RWPE1 (cell line): ENCODE measurements around the gene CIC.

Source experiments
- CTCF ChIA-PET: fragments of 350-600 bp; sonication (Branson Sonifier 250); formaldehyde crosslinking; extraction: SDS; loops from one replicate; lab custom pipeline; 2021; lab: Yijun Ruan, JAX
- POLR2A ChIA-PET: fragments of 400-600 bp; formaldehyde crosslinking; extraction: SDS; loops from one replicate; lab custom pipeline; 2020; ENCODE audit warnings: antibody characterized with exemption; ENCODE audit not compliant: low non-redundant PET; lab: Yijun Ruan, JAX
- DNase-seq: peaks from one replicate; pipeline ENCODE4 v3.0.0; 2012; ENCODE audit warnings: low spot score
- H3K27ac ChIP-seq: fragments of 450-650 bp; 2 replicates; pipeline ENCODE4 v1.5.1; 2017
- TF ChIP-seq, protein P1 (sequence below): fragments of 450-650 bp; conservative IDR thresholded peaks from 2 replicates; pipeline ENCODE4 v1.5.1; 2017; ENCODE audit warnings: low read depth, mild to moderate bottlenecking

The CIC gene

DNA sequence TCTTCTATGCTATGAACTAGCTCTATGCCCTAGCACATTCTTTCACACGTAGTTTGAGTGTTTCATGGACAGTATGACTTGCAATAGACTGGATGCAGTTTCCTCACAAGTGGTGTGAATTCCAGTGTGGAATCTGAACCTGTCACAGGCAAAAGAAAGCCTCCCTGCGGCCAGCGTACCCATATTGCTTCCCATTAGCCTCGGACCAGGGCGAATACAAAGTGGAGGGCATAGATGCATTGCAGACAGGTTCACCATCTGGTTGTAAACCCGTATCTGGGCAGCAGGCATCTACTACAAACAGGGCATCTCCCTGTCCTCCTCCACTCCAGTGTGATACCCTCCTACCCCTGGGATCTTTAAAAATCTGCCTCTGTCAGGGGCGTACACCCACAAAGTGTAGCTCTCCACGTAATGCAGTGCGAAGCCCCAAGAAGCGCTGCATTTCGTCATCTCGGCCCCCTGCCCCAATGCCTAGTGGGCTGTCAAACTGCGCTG lies 1.4 kb upstream of the CIC start:
- TF ChIP-seq, protein P1, sequence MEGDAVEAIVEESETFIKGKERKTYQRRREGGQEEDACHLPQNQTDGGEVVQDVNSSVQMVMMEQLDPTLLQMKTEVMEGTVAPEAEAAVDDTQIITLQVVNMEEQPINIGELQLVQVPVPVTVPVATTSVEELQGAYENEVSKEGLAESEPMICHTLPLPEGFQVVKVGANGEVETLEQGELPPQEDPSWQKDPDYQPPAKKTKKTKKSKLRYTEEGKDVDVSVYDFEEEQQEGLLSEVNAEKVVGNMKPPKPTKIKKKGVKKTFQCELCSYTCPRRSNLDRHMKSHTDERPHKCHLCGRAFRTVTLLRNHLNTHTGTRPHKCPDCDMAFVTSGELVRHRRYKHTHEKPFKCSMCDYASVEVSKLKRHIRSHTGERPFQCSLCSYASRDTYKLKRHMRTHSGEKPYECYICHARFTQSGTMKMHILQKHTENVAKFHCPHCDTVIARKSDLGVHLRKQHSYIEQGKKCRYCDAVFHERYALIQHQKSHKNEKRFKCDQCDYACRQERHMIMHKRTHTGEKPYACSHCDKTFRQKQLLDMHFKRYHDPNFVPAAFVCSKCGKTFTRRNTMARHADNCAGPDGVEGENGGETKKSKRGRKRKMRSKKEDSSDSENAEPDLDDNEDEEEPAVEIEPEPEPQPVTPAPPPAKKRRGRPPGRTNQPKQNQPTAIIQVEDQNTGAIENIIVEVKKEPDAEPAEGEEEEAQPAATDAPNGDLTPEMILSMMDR = no peak
- peak overlapping the region; percentile 100 for H3K27ac ChIP-seq
- POLR2A ChIA-PET = no interaction called here
- DNase-seq = no peak
- CTCF ChIA-PET = no interaction called here

DNA sequence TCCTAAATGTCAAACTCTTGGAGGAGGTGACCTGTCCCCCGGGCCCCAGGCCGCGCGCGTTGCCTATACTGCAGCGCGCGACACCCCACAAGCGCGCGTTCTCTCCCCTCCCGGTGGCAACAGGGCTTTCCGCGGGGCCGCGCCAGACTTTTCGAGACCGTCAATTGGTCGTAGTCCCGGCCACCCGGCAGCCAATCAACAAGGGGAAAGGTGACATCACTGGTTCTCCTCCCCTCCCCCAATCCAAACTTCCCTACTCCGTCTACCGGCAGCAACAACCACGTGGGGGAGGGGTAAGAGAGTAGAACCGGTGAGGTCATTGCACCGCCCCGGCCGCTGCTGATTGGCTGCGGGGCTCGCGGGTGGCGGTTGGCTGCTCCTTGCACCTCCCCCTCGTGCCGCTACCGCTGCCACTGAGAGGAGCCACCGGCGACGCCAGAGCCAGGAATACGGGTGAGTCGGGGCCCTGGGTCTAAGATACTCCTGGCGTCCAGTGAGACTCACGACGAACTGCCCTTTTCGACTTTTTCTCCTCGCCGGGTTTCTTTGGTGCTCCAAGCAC lies 829 bp upstream of the CIC start:
- H3K27ac ChIP-seq = peak overlapping the region; percentile 100
- ChIA-PET POLR2A (no interaction called here), CTCF (no interaction called here)
- DNase-seq = peak; percentile 96
- TF ChIP-seq, protein P1 = no peak

DNA sequence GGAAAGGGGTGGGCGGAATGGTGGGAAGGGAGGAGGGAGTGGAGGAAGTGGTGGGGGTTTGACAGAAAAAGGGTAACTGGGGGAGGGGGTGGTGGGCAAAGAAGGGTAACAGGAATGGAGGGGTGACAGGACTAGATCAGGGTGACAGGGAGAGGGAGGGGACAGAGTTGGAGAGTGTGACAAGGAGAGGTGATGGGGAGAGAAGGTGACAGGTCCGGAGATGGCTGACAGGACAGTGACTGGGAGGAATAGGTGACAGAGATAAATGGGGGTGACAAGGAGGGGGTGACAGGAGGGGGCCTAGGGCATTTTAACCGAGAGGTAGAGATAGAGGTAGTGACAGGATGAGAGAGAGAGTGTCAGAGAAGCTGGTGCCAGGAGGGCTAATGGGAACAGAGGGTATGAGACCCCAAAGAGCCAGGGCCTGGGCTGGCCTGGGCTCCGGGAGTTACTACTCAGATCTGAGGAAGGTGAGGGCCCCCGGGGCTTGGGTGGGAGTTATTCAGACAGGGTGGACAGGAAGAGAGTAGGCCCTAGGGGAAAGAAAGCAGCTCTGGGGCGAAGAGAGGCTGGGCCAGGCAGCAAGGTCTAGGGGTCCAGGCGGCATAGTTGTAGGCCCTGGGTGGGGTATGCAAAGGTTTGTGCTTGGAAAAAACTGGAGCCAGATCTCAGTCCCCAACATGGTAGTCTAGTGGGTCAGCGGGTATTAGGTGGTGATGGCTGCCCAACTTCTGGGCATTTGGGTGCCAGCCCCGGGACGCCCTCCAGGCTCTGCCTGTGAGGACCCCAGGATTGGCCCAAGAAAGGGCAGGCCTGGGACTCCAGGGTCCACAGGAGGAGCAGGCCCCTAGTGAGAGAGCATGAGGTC lies 660 bp downstream of the CIC start:
- ChIA-PET CTCF (interaction anchor here (1.5 kb wide), 1 partner anchor 10 kb away, joined by 13 read pairs; no protein-coding TSS in a partner anchor), POLR2A (interaction anchor here (0.5 kb wide), 1 partner anchor 200 kb away, joined by 3 read pairs; no protein-coding TSS in a partner anchor)
- no peak for DNase-seq
- H3K27ac ChIP-seq = peak overlapping the region; percentile 100
- TF ChIP-seq, protein P1 = no peak

DNA sequence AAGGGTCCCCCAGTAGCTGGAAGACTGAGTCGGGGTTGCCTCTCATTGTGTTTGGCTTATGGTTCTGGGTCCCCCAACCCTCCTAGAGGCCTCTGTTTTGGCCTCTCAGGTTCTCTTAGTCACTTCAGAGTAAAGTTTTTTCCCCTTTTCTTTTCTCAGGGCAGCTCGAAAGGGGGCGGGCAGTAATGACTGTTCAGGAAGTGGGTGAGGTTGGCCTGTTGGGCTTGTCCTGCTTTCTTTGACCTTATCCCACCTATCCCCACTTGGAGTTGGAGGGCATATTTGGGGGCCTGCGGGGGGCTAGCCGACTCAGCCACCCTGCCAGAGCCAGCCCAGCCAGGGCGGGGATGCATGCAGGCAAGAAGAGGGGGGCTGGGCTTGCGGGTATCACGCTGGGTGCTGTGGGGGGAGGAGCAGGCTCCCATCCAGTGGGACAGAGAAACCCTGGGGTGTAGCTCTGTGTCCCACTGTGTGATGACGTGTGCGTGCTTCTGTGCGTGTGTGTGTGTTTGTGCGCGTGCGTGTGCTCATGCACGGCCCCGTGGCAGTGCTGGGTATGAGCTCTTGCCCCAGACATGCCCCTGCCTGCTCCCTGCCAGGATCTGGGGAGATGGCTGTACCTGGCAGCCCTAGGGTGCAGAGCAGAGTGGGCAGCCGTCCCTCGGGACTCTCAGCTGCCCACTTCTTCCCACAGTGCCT lies 1.4 kb downstream of the CIC start:
- TF ChIP-seq, protein P1 = no peak
- ChIA-PET POLR2A (interaction anchor here (0.5 kb wide), 1 partner anchor 201 kb away, joined by 3 read pairs; no protein-coding TSS in a partner anchor), CTCF (interaction anchor here (0.6 to 1.5 kb wide), 2 partner anchors 9 to 306 kb away, joined by 5 to 13 read pairs; no protein-coding TSS in a partner anchor)
- H3K27ac ChIP-seq = peak overlapping the region; percentile 100
- peak; percentile 59 for DNase-seq

DNA sequence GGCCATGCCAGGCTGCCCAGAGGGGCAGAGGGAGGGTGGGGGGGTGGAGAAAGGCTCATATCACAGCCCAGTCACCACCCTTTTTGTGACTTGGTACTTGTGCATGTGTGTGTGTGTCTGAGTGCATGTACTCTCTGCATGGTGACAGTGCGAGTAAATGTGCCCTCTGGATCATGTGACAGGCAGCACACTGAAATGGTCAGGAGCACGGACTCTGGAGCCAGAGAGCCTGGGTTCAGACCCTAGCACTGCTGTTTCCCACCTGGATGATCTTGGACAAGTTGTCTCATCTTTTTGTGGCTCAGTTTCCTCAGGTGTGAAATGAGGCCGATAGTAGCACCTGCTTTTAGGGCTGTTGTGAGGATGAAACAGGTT lies 2.0 kb downstream of the CIC start:
- POLR2A ChIA-PET = interaction anchor here (0.7 kb wide), 1 partner anchor 116 kb away, joined by 3 read pairs; no protein-coding TSS in a partner anchor
- no peak for DNase-seq
- TF ChIP-seq, protein P1 = no peak
- peak overlapping the region; percentile 100 for H3K27ac ChIP-seq
- CTCF ChIA-PET = interaction anchor here (0.6 to 1.5 kb wide), 2 partner anchors 8 to 307 kb away, joined by 5 to 13 read pairs; no protein-coding TSS in a partner anchor
